PC-3 (cell line): ENCODE results near the gene TUBA4B. TPM values are rescaled to one million over a fixed set of nuclear protein-coding genes. Genes with fewer than 3 reads are reported as not detected.

Experiments
- ATAC-seq: fragments of 200-7000 bp; cut with Tn5 transposase; 2 replicates; pipeline ENCODE4 v1.9.1; 2020; ENCODE audit warnings: mild to moderate bottlenecking, moderate library complexity
- BruUV-seq: library from RNA; stranded (reverse); fragments of 400-500 nt; replicated peaks from 2 replicates; lab custom pipeline; 2021; lab: Mats Ljungman, UMichigan
- CTCF ChIA-PET: fragments of 300-600 bp; sonication (Branson Sonifier 250); formaldehyde crosslinking; loops from one replicate; lab custom pipeline; 2022; ENCODE audit warnings: antibody characterized with exemption; lab: Charles Lee
- POLR2A ChIA-PET: fragments of 300-600 bp; sonication (Branson Sonifier 250); formaldehyde crosslinking; loops from one replicate; lab custom pipeline; 2022; ENCODE audit warnings: antibody characterized with exemption; ENCODE audit not compliant: unreplicated experiment; lab: Charles Lee
- DNase-seq: peaks from one replicate; pipeline ENCODE4 v3.0.0-alpha.2; 2015
- H2AFZ ChIP-seq: fragments of 300-600 bp; sonication (generic); 2 replicates; pipeline ENCODE4 v1.6.0; 2016; ENCODE audit warnings: antibody characterized with exemption, low read length
- H3F3A ChIP-seq: fragments of 300-600 bp; sonication (generic); one replicate; pipeline ENCODE4 v1.6.0; 2017; ENCODE audit warnings: antibody characterized with exemption, low read length, control low read depth, mild to moderate bottlenecking; ENCODE audit not compliant: unreplicated experiment
- H3K27ac ChIP-seq: fragments of 300-600 bp; sonication (generic); 2 replicates; pipeline ENCODE4 v1.5.1; 2016; ENCODE audit warnings: mild to moderate bottlenecking, low read length
- H3K27me3 ChIP-seq: fragments of 300-600 bp; sonication (generic); 2 replicates; pipeline ENCODE4 v1.6.1; 2016; ENCODE audit warnings: low read length, mixed read lengths
- H3K36me3 ChIP-seq: fragments of 300-600 bp; sonication (generic); 2 replicates; pipeline ENCODE4 v1.6.1; 2016; ENCODE audit warnings: low read depth, mixed run types, low read length, mixed read lengths
- H3K4me1 ChIP-seq: fragments of 300-600 bp; sonication (generic); 2 replicates; pipeline ENCODE4 v1.5.1; 2016; ENCODE audit warnings: low read length; ENCODE audit not compliant: insufficient read depth
- H3K4me2 ChIP-seq: fragments of 300-600 bp; sonication (generic); 2 replicates; pipeline ENCODE4 v1.6.0; 2016; ENCODE audit warnings: low read length
- H3K4me3 ChIP-seq: fragments of 300-600 bp; sonication (generic); 2 replicates; pipeline ENCODE4 v1.5.1; 2016; ENCODE audit warnings: mild to moderate bottlenecking, low read length, mixed read lengths
- H3K79me2 ChIP-seq: fragments of 300-600 bp; sonication (generic); 2 replicates; pipeline ENCODE4 v1.6.1; 2017; ENCODE audit warnings: low read length, mixed read lengths
- H3K9ac ChIP-seq: fragments of 300-600 bp; sonication (generic); 2 replicates; pipeline ENCODE4 v1.6.0; 2016; ENCODE audit warnings: mild to moderate bottlenecking, low read length
- H3K9me2 ChIP-seq: fragments of 300-600 bp; sonication (generic); replicated peaks from 2 replicates; pipeline ENCODE4 v1.6.1; 2016; ENCODE audit warnings: mixed run types, low read length, mixed read lengths
- H3K9me3 ChIP-seq: fragments of 300-600 bp; sonication (generic); 2 replicates; pipeline ENCODE4 v1.6.1; 2016; ENCODE audit warnings: low read length, mixed read lengths
- H4K20me1 ChIP-seq: fragments of 300-600 bp; sonication (generic); 2 replicates; pipeline ENCODE4 v1.6.1; 2016; ENCODE audit warnings: low read length, mixed read lengths
- CTCF ChIP-seq: fragments of 300-600 bp; sonication (generic); conservative IDR thresholded peaks from 2 replicates; pipeline ENCODE4 v1.5.1; 2017; ENCODE audit warnings: antibody characterized with exemption, low read depth, mild to moderate bottlenecking, low read length
- EZH2 ChIP-seq: fragments of 300-600 bp; sonication (generic); IDR thresholded peaks from one replicate; pipeline ENCODE4 v1.6.1; 2017; ENCODE audit warnings: antibody characterized with exemption, mild to moderate bottlenecking, low read length; ENCODE audit not compliant: unreplicated experiment
- EZH2phosphoT487 ChIP-seq: fragments of 300-600 bp; sonication (generic); IDR thresholded peaks from 2 replicates; pipeline ENCODE4 v1.6.1; 2018; ENCODE audit warnings: mild to moderate bottlenecking, antibody characterized with exemption, low read length, borderline replicate concordance
- intact Hi-C: fragments of 100-400 bp; cut with micrococcal nuclease; formaldehyde crosslinking; loops from 2 replicates; pipeline ENCODE4 v1.9.0; 2023
- total RNA-seq: library from RNA; depleted of rRNA; stranded (reverse); fragments of >200 nt; gene quantifications from 2 replicates; pipeline ENCODE4 v1.2.3, GENCODE V29; 2014

The TUBA4B gene
- total RNA-seq, 1 experiment from 2014 or later, result not detected

- ChIA-PET CTCF (no interaction called here), POLR2A (interaction anchor here (0.7 kb wide), 1 partner anchor 12 kb away, joined by 3 read pairs; no protein-coding TSS in a partner anchor)
- no peaks in the 10 kb centered on the region for H3F3A ChIP-seq
- peaks cover 20% of the 10 kb centered on the region for H3K4me1 ChIP-seq
- no peaks in the 10 kb centered on the region for H3K9me2 ChIP-seq
- TF ChIP-seq CTCF, result no peak
- TF ChIP-seq EZH2, result no peak
- no peak for TF ChIP-seq EZH2phosphoT487
- peak overlapping the region; percentile 66 for H3K4me3 ChIP-seq
- intact Hi-C loops, result loop anchor here (1.0 kb wide), 2 partner anchors 10 to 47 kb away; partner anchors contain the start of gene NHEJ1
- DNase-seq (no peak), ATAC-seq (peak; percentile 26)
- no peaks in the 10 kb centered on the region for H3K27me3 ChIP-seq
- H3K9ac ChIP-seq, result peak overlapping the region; percentile 56
- BruUV-seq, result TSS peak; percentile 76
- peak overlapping the region; percentile 61 for H2AFZ ChIP-seq
- H3K79me2 ChIP-seq, result peaks cover 5% of the 10 kb centered on the region; the same call in 1 of the 2 replicates
- no peaks in the 10 kb centered on the region; the same call in 1 of the 2 replicates for H3K36me3 ChIP-seq
- no peaks in the 10 kb centered on the region for H3K9me3 ChIP-seq
- H3K4me2 ChIP-seq, result peak overlapping the region; percentile 96
- H3K27ac ChIP-seq, result peak overlapping the region; percentile 69
- no peaks in the 10 kb centered on the region for H4K20me1 ChIP-seq
These were observed 45.7 kb upstream of the TUBA4B start for GRCh38 chr2:219207134-219207883.

- H3K4me2 ChIP-seq, result peak overlapping the region; percentile 96
- peaks cover 5% of the 10 kb centered on the region; the same call in 1 of the 2 replicates for H3K79me2 ChIP-seq
- TF ChIP-seq EZH2phosphoT487 (no peak), EZH2 (no peak), CTCF (no peak)
- H3K4me1 ChIP-seq, result peaks cover 20% of the 10 kb centered on the region
- BruUV-seq, result no TSS peak
- CTCF ChIA-PET, result interaction anchor here (0.7 kb wide), 1 partner anchor 522 kb away, joined by 4 read pairs; no protein-coding TSS in a partner anchor
- H3K9me3 ChIP-seq, result no peaks in the 10 kb centered on the region
- DNase-seq, result peak; percentile 38
- peak overlapping the region; percentile 66 for H3K4me3 ChIP-seq
- H4K20me1 ChIP-seq, result no peaks in the 10 kb centered on the region
- intact Hi-C loops, result loop anchor here (1.0 kb wide), 2 partner anchors 9 to 48 kb away; partner anchors contain the start of gene NHEJ1
- POLR2A ChIA-PET, result interaction anchor here (0.6 kb wide), 1 partner anchor 50 kb away, joined by 4 read pairs; no protein-coding TSS in a partner anchor
- no peak overlapping the region for H3K9ac ChIP-seq
- H3F3A ChIP-seq, result no peaks in the 10 kb centered on the region
- H3K36me3 ChIP-seq, result peaks cover 2% of the 10 kb centered on the region; the same call in 1 of the 2 replicates
- H2AFZ ChIP-seq, result peak overlapping the region; percentile 61
- no peaks in the 10 kb centered on the region for H3K9me2 ChIP-seq
- ATAC-seq, result no peak; the same call in 1 of the 2 replicates
- H3K27me3 ChIP-seq, result no peaks in the 10 kb centered on the region
- H3K27ac ChIP-seq, result no peak overlapping the region
These were observed 44.9 kb upstream of the TUBA4B start for GRCh38 chr2:219207884-219208740.
